Measurements from ENCODE around the gene BPIFB1. TPM values are rescaled to one million over a fixed set of nuclear protein-coding genes. Genes with fewer than 3 reads are reported as not detected.
A peak's percentile ranks its signal among the peaks of the same experiment; 100 is the strongest.

The BPIFB1 gene
- total and polyA plus RNA-seq, 2 of the 13 experiments (the other 11 are each of a cell fraction or from before 2014, with no cell fraction given) = 0.82 to 4.4 TPM

DNA sequence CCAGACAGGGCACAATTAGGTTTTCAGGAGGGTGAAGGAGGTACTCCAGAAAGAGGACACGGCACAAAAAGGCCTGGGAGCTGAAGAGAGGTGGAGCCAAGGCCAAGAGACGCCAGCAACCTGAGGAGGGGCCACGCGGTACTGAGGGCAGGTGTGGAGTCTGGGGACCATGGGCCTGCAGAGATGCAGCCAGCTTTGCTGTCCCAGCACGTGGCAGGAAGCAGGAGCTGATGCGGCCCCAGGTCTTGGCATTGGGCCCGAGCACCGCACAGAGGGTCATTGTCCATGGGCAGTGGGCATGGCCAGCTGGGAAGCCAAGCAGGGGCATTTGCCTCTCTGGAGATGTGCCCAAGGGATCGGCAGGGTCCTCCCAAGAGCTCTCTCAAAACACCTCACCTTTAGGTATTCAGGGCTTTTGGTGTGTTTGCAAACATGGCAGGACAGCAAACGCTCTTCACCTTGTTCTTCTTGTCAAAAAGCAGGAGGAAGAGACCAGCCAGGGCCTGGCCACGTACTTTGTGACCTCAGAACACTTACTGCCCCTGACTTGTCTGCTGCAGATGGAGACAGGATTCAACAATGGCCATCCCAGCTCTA, 1.4 kb upstream of the BPIFB1 start (continued):
- TF ChIP-seq SAFB2 (CRISPR knock-in tag; IDR thresholded peaks at IDR 0.05; ENCODE audit: borderline replicate concordance, low read depth) = no peak
- TF ChIP-seq, protein P1, sequence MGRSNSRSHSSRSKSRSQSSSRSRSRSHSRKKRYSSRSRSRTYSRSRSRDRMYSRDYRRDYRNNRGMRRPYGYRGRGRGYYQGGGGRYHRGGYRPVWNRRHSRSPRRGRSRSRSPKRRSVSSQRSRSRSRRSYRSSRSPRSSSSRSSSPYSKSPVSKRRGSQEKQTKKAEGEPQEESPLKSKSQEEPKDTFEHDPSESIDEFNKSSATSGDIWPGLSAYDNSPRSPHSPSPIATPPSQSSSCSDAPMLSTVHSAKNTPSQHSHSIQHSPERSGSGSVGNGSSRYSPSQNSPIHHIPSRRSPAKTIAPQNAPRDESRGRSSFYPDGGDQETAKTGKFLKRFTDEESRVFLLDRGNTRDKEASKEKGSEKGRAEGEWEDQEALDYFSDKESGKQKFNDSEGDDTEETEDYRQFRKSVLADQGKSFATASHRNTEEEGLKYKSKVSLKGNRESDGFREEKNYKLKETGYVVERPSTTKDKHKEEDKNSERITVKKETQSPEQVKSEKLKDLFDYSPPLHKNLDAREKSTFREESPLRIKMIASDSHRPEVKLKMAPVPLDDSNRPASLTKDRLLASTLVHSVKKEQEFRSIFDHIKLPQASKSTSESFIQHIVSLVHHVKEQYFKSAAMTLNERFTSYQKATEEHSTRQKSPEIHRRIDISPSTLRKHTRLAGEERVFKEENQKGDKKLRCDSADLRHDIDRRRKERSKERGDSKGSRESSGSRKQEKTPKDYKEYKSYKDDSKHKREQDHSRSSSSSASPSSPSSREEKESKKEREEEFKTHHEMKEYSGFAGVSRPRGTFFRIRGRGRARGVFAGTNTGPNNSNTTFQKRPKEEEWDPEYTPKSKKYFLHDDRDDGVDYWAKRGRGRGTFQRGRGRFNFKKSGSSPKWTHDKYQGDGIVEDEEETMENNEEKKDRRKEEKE (IDR thresholded peaks at IDR 0.05) = no peak
- TF ChIP-seq SMYD3 (CRISPR knock-in tag; IDR thresholded peaks at IDR 0.05) = peak; percentile 87; the same call in 1 of the 2 replicates
- TF ChIP-seq NRL (CRISPR knock-in tag; IDR thresholded peaks at IDR 0.05; ENCODE audit: borderline replicate concordance) = peak; percentile 69; the same call in 1 of the 2 replicates
- no peak; the same call in 1 of the 2 replicates for TF ChIP-seq EHMT2 (IDR thresholded peaks at IDR 0.05; ENCODE audit: borderline replicate concordance, low read depth, low read length)
- TF ChIP-seq, protein P2, sequence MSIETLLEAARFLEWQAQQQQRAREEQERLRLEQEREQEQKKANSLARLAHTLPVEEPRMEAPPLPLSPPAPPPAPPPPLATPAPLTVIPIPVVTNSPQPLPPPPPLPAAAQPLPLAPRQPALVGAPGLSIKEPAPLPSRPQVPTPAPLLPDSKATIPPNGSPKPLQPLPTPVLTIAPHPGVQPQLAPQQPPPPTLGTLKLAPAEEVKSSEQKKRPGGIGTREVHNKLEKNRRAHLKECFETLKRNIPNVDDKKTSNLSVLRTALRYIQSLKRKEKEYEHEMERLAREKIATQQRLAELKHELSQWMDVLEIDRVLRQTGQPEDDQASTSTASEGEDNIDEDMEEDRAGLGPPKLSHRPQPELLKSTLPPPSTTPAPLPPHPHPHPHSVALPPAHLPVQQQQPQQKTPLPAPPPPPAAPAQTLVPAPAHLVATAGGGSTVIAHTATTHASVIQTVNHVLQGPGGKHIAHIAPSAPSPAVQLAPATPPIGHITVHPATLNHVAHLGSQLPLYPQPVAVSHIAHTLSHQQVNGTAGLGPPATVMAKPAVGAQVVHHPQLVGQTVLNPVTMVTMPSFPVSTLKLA (IDR thresholded peaks at IDR 0.05) = no peak
- TF ChIP-seq ZNF180 (CRISPR knock-in tag; IDR thresholded peaks at IDR 0.05; ENCODE audit: borderline replicate concordance, low read depth) = no peak
- peak; percentile 65 for TF ChIP-seq ZNF644 (CRISPR knock-in tag; IDR thresholded peaks at IDR 0.05; ENCODE audit: low read depth)
- no peak for TF ChIP-seq ELF4 (CRISPR knock-in tag; IDR thresholded peaks at IDR 0.05; ENCODE audit: borderline replicate concordance)
- TF ChIP-seq, protein P3, sequence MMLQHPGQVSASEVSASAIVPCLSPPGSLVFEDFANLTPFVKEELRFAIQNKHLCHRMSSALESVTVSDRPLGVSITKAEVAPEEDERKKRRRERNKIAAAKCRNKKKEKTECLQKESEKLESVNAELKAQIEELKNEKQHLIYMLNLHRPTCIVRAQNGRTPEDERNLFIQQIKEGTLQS (CRISPR knock-in tag; IDR thresholded peaks at IDR 0.05) = 0 out of 2 replicates have a peak, but pooled peaks have one; percentile 25

Measured in HepG2 (cell line).